ENCODE measurements around the gene VPS13D.

DNA sequence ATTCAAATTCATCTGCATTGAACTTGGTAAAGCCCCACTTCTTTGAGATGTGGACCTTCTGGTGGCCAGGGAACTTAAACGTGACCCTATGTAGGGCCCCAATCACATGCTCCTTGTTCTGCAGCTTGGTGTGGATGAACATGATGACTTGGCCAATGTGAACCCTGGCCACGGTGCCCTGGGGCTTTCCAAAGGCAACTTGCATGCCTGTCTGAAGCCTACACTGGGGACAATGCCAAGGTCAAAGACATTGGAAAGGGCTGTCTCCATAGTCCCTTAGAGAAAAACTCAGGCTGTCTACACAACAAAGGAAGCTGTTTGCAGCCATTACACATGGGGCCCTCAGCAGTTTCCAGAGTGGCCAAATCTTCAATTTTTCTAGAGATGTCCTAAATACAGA lies 8.9 kb upstream of the VPS13D start:
- TF ChIP-seq, protein P1, sequence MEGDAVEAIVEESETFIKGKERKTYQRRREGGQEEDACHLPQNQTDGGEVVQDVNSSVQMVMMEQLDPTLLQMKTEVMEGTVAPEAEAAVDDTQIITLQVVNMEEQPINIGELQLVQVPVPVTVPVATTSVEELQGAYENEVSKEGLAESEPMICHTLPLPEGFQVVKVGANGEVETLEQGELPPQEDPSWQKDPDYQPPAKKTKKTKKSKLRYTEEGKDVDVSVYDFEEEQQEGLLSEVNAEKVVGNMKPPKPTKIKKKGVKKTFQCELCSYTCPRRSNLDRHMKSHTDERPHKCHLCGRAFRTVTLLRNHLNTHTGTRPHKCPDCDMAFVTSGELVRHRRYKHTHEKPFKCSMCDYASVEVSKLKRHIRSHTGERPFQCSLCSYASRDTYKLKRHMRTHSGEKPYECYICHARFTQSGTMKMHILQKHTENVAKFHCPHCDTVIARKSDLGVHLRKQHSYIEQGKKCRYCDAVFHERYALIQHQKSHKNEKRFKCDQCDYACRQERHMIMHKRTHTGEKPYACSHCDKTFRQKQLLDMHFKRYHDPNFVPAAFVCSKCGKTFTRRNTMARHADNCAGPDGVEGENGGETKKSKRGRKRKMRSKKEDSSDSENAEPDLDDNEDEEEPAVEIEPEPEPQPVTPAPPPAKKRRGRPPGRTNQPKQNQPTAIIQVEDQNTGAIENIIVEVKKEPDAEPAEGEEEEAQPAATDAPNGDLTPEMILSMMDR (IDR thresholded peaks at IDR 0.05 in 2 of 3, conservative IDR thresholded peaks at IDR 0.05 in 1 of 3; ENCODE audit: borderline replicate concordance in 1 of 3, insufficient read depth in 1 of 3, low read depth in 2 of 3, low read length in 2 of 3), result no peak
- TF ChIP-seq EZH2 (IDR thresholded peaks at IDR 0.05), result no peak
- no peak for TF ChIP-seq JUND (IDR thresholded peaks at IDR 0.05)
- no peak for TF ChIP-seq EGR1 (IDR thresholded peaks at IDR 0.05; ENCODE audit: low read depth)
- TF ChIP-seq, protein P2, sequence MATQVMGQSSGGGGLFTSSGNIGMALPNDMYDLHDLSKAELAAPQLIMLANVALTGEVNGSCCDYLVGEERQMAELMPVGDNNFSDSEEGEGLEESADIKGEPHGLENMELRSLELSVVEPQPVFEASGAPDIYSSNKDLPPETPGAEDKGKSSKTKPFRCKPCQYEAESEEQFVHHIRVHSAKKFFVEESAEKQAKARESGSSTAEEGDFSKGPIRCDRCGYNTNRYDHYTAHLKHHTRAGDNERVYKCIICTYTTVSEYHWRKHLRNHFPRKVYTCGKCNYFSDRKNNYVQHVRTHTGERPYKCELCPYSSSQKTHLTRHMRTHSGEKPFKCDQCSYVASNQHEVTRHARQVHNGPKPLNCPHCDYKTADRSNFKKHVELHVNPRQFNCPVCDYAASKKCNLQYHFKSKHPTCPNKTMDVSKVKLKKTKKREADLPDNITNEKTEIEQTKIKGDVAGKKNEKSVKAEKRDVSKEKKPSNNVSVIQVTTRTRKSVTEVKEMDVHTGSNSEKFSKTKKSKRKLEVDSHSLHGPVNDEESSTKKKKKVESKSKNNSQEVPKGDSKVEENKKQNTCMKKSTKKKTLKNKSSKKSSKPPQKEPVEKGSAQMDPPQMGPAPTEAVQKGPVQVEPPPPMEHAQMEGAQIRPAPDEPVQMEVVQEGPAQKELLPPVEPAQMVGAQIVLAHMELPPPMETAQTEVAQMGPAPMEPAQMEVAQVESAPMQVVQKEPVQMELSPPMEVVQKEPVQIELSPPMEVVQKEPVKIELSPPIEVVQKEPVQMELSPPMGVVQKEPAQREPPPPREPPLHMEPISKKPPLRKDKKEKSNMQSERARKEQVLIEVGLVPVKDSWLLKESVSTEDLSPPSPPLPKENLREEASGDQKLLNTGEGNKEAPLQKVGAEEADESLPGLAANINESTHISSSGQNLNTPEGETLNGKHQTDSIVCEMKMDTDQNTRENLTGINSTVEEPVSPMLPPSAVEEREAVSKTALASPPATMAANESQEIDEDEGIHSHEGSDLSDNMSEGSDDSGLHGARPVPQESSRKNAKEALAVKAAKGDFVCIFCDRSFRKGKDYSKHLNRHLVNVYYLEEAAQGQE (IDR thresholded peaks at IDR 0.05; ENCODE audit: low read depth), result no peak
- TF ChIP-seq, protein P3, sequence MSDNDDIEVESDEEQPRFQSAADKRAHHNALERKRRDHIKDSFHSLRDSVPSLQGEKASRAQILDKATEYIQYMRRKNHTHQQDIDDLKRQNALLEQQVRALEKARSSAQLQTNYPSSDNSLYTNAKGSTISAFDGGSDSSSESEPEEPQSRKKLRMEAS (IDR thresholded peaks at IDR 0.05), result no peak
- TF ChIP-seq RAD21 (IDR thresholded peaks at IDR 0.05; ENCODE audit: low read depth), result no peak

Data from HCT116 (cell line).